HG03135 (cell line): ENCODE results near the gene COL23A1.

Experiments
- ATAC-seq: cut with Tn5 transposase; IDR thresholded peaks from one replicate; pipeline ENCODE4 v1.9.1; 2021; ENCODE audit warnings: mild to moderate bottlenecking, moderate library complexity; ENCODE audit not compliant: unreplicated experiment

The COL23A1 gene

GRCh38 chr5:178440181-178440580 is 150.0 kb downstream of the COL23A1 start:
- ATAC-seq, result no peak

GRCh38 chr5:178439493-178440180 is 150.6 kb downstream of the COL23A1 start:
- no peak for ATAC-seq

DNA sequence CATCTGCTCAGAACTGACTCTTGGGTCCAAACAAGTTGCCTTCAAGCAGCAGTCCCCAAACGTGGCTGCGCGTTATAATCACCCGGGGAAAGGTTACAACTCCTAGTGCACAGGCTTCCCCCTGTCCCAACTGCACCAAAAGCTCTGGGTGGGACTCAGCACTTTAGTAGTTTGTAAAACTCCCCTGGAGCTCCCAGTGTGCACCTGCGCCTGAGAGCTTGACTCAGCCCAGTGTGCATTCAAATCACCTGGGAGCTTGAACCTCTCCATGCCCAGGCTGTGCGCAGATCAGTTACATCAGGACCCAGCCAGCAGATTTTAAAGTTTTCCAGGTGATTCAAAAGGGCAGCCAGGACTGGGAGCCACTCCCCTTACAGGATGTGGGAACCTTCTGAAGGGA is 151.4 kb downstream of the COL23A1 start:
- ATAC-seq, result no peak

DNA sequence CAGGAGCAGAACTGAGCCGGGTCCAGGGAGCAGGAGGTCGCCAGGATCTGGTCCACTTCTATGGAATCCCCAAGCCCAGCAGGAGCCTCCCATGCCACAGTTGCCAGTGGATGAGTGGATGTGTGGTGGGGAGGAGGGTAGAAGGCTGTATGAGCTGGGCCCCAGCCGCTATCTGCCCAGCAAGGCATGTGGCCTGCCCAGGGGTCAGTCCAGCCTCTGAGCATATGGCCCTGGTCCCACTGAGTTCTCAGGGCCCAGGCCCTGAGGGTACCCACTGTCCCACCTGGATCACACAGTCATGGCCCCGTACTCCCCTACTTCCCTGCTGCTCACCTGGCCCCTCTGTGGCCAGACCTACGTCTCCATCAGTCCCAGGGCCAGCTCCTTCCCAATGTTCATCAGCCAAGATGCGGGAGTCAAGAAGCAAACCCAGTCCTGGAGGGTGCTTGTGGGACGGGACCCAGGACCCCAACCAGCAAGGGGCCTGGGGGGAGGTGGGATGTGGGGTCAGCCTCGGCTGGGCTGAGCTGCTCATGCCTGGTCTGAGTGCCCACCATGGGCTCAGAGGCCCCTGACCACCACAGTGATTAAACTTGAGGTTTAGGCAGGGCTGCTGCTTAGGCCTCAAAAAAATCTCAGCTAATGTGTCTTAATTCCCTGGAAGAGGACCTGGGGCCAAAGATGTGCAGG is 152.7 kb downstream of the COL23A1 start:
- ATAC-seq, result no peak

GRCh38 chr5:178436326-178436940 is 153.8 kb downstream of the COL23A1 start:
- no peak for ATAC-seq

DNA sequence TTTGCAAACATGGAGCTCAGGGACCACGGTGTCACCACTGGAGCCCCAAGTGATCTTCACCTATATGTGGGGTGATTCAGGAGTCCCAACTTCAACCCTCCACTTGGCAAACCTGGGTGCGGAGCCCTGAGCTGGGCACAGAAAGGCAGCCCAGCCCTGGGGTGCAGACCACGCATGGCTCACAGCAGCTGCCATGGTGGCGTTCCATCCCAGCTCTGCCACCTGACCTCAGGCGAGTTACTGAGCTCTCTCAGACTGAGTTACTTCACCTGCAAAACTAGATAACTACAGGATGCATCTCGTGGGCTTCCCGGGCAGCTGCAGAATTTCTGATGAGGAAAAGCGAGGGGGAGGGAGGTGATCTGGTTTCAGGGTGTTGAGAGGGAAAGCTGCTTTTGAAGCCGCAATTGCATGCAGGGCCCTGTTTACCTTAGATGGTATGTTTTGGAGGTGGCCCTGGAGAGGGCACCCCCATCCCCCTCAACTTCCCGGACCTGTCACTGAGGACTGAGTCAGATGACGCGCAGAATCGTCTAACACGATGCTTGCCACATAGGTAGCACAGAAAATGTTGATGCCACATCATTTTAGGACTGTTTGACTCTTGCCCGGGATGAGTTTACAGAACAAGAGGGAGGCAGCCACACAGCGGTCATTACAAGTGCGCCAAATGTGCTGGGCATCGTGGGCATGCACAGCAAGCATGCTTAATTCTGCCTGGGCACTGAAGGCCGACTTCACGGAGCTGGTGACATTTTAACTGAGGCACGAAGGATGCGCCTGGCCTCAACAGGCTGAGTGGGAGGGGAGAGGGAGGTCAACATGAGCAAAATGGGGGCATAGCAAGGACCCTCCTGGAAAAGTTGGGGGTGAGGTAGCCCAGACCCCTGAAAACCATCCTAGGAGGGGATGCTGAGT is 154.6 kb downstream of the COL23A1 start:
- ATAC-seq, result no peak

GRCh38 chr5:178434851-178435250 is 155.3 kb downstream of the COL23A1 start:
- ATAC-seq, result no peak

GRCh38 chr5:178434016-178434761 is 156.0 kb downstream of the COL23A1 start:
- ATAC-seq, result no peak

DNA sequence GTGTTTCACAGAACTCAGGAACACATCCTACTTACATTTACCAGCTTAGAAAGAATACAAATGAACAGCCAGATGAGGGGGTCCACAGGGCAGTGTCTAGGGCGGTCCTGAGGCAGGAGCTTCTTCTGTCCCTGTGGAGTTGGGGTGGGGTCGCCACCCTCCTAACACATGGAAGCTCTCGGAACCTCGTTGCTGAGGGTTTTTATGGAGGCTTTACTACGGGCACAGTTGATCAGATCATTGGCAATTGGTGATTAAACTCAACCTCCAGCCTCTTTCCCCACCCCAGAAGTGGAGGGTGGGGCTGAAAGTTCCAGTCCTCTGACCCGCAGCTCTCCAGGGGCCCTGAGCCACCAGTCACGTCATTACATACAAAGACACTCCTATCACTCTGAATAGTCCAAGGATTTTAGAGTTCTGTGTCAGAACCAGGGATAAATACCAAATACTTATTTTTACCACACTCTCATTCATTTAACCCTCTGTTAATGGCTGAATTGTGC is 156.9 kb downstream of the COL23A1 start:
- no peak for ATAC-seq

GRCh38 chr5:178432421-178433272 is 157.5 kb downstream of the COL23A1 start:
- ATAC-seq, result no peak

DNA sequence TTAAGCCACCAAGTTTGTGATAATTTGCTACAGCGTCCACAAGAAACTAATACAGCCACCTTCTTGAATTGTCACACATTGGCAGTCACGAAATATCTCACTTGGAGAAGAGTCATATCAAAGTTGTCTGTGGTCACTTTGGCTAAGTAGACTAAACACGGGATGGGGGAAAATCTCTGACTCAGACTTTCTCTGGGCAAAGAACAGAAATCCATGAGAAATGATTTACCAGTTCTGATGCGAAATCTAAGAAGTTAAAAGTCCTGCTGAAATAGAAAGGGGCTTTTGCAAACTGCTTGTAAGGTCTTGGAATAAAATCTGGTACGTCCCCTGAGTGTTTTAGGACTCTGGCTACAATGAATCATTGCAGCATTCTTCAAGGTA is 158.4 kb downstream of the COL23A1 start:
- no peak for ATAC-seq

DNA sequence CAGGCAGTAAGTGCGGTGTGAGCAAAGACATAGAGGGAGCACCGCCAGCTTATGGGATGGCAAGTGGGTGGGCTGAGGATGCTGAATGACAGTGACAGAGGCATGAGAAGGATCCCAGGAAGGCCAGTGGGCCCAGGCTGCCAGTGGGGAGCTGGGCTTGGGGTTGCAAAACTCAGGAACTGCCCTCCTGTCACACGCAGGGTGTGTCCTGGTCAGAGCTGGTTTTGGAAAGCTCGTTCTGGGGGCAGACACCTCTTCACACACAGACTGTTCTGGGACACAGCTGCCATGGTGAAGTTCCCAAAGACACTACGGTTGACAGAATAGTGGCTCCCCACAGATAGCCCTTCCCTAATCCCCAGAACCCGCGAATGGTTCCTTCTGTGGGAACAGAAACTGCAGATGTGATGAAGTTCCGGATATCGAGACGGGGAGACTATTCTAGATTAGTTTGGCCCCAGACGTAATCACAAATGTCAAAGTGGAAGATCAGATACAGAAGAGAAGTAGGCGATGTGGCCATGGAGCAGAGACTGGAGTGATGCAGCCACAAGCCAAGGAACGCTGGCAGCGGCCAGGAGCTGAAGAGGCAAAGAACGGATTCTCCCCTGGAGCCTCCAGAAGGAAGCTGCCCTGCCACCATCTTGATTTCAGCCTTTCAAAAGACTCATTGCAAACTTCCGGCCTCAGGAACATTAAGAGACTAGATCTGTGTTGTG is 159.0 kb downstream of the COL23A1 start:
- ATAC-seq, result no peak

DNA sequence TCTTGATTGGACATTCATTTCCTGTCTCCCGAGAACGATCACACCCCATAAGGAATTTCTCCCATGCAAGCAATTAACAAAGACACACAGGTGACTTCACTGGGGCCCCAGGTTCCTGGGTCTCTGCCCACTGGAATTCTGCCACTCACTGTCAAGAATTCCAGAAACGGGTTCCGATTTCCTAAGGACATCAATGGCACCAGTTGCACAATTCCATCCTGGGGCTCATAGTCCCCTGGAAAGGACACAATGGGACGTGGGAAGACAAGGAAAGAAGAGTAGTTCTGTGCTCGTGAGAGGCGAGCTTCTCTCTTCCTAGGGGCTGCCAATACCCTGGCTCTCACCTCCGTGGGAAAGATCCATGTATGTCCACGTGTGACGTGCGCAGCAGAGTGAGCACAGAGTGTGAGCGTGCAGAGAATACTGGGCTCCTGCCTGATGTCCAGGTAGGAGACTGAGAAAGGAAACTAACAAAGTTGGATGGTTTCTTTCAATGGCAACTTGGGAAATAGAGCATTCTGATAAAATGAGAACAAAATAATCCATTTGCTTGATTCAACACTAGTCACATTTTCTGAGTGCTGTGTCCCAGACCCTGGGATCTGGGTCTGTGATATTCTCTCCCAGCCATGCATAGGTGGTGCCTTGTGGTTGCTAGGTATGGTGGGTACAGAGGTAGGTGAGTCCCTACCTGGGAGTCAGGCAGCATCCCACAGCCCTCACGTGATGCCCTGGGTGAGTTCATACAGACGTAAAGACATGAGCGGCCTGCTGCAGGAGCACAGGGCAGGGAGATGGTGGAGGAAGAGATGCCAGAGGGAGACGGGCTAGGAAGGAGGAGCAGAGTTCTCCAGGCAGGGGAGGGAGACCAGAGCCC is 159.8 kb downstream of the COL23A1 start:
- ATAC-seq, result no peak

- no peak for ATAC-seq
These were observed 160.6 kb downstream of the COL23A1 start for GRCh38 chr5:178429491-178430185.

DNA sequence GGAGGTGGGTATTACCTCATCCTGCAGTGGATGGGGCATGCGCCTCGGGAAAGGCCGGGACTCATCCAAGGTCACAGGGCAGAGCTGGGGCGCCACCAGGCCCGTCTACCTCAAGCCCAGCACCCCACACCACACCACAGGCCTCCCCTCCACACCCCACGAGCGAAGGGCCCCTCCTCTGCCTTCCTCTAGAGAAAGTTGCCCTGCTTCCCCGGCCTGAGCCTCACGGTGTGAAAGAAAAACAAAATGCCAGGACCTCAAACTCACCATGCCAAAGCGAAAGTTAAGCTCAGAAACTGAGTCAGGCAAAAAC is 161.1 kb downstream of the COL23A1 start:
- ATAC-seq, result no peak

DNA sequence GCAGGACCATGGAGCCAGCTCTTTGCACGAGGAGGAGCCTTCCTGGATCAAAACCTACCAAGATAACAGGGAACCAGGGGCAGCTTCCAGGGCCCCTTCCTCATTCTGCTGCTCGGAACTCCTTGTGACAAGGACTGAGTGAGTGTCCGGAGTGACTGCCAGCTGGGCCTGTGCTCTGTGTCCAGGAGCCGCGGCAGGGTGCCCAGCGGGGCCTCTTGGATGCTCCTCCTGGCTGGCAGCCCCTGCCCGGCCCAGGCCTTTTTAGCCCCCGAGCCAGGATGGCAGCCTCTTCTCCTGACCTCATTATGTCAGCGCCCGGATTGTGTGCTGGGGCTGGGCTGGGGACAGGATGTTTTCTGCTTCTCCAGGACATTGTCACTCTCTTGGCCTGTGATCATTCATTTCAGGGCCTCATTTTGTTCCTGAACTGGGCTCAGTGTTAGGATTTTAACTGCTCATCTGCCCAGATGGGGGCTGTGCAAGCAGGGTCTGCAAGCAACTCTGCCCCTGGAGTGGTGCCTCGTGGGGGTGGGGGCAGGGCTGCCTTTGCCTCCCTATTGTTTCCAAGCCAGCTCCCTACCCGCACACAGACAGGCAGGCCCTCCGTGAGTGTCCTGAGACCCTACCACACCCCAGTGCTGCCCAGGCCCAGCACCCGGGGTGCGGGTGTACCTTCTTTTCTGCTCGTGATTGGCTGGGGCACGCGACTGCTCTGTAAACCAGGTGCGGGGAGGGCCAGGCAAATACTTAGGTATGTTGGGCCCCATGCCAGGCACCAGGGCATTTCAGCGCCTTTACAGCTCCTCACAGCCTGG is 161.6 kb downstream of the COL23A1 start:
- no peak for ATAC-seq
